Fibroblast of lung (primary cell): Measurements from ENCODE around the gene BICRA.
"Not testable (repeated sequence)": the region's sequence is repeated elsewhere in the genome, so short reads cannot be mapped to it uniquely, and the experiment has no call there.

ENCODE experiments used
- EZH2 ChIP-seq: IDR thresholded peaks from 2 replicates; pipeline ENCODE4 v1.5.1; 2012; ENCODE audit warnings: low read length, control low read depth, mild to moderate bottlenecking; ENCODE audit errors: missing control alignments
- TF ChIP-seq, protein P1 (sequence below), 2 donors: IDR thresholded peaks in 1 of 2; conservative IDR thresholded peaks in 1 of 2; 1 replicate in 1 of 2; 2 replicates in 1 of 2; pipeline ENCODE4 v1.5.1; 2011 to 2012; ENCODE audit warnings: low read length in 2 of 2, control low read depth in 1 of 2, inconsistent platforms in 1 of 2, low read depth in 1 of 2, mild to moderate bottlenecking in 1 of 2

DNA sequence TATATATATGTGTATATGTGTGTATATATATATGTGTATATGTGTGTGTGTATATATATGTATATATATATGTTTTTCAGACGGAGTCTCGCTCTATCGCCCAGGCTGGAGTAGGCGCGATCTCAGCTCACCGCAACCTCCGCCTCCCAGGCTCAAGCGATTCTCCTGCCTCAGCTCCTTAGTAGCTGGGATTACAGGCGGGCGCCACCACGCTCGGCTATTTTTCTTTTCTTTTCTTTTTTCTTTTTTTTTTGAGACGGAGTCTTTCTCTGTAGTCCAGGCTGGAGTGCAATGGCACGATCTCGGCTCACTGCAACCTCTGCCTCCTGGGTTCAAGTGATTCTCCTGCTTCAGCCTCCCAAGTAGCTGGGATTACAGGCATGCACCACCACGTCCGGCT is 137.2 kb downstream of the BICRA start:
- TF ChIP-seq, protein P1, sequence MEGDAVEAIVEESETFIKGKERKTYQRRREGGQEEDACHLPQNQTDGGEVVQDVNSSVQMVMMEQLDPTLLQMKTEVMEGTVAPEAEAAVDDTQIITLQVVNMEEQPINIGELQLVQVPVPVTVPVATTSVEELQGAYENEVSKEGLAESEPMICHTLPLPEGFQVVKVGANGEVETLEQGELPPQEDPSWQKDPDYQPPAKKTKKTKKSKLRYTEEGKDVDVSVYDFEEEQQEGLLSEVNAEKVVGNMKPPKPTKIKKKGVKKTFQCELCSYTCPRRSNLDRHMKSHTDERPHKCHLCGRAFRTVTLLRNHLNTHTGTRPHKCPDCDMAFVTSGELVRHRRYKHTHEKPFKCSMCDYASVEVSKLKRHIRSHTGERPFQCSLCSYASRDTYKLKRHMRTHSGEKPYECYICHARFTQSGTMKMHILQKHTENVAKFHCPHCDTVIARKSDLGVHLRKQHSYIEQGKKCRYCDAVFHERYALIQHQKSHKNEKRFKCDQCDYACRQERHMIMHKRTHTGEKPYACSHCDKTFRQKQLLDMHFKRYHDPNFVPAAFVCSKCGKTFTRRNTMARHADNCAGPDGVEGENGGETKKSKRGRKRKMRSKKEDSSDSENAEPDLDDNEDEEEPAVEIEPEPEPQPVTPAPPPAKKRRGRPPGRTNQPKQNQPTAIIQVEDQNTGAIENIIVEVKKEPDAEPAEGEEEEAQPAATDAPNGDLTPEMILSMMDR (conservative IDR thresholded peaks at IDR 0.05 in 1 of 2, IDR thresholded peaks at IDR 0.05 in 1 of 2; ENCODE audit: low read depth in 1 of 2, low read length in 2 of 2): not testable (repeated sequence)
- not testable (repeated sequence) for TF ChIP-seq EZH2
